Brain microvascular endothelial cell (primary cell): ENCODE measurements around the gene CELF2.

Experiments used
- DNase-seq: peaks from one replicate; pipeline ENCODE4 v3.0.0-alpha.2; 2020
- H3K27ac ChIP-seq: fragments of 250-450 bp; sonication (Bioruptor Pico); 2 replicates; pipeline ENCODE4 v1.5.1; 2020; ENCODE audit warnings: mild to moderate bottlenecking, moderate library complexity
- H3K27me3 ChIP-seq: fragments of 250-450 bp; sonication (Bioruptor Pico); replicated peaks from 2 replicates; pipeline ENCODE4 v1.5.1; 2020; ENCODE audit warnings: mild to moderate bottlenecking
- H3K36me3 ChIP-seq: fragments of 250-450 bp; sonication (Bioruptor Pico); replicated peaks from 2 replicates; pipeline ENCODE4 v1.5.1; 2020; ENCODE audit warnings: mild to moderate bottlenecking
- H3K4me3 ChIP-seq: 2 replicates; pipeline ENCODE4 v1.5.1; 2011; ENCODE audit warnings: low read depth, mild to moderate bottlenecking, control low read depth, low read length, moderate library complexity
- in situ Hi-C: cut with HindIII; loops from 2 replicates; pipeline ENCODE4 v1.10.0; 2017; ENCODE audit warnings: low sequenced_read_pairs, low pct_ligation_motif_present
- TF ChIP-seq, protein P1 (sequence below): IDR thresholded peaks from 2 replicates; pipeline ENCODE4 v1.5.1; 2011; ENCODE audit warnings: low read depth, mild to moderate bottlenecking, moderate library complexity, low read length, control low read depth, inconsistent platforms; ENCODE audit errors: missing control alignments

CELF2 gene

DNA sequence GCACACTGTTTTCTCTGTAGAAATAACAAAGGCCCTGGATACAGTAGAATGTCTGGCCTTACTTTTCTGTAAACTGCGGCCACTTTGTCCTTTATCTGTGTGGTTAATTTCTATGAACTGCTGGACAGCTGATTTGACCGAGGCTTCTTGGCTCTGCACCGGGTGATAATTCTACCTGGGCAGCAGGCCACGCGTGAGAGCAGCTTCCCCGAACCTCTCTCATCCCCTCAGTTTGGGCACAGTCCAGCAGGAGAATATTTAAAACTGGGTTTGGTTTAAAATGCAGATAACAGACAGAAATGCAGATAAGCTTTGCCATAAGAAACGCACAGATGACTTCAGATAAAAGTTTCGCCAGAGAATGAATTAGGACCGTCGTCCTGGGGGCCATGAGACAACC, 81.0 kb downstream of the CELF2 start:
- DNase-seq = no peak
- TF ChIP-seq, protein P1, sequence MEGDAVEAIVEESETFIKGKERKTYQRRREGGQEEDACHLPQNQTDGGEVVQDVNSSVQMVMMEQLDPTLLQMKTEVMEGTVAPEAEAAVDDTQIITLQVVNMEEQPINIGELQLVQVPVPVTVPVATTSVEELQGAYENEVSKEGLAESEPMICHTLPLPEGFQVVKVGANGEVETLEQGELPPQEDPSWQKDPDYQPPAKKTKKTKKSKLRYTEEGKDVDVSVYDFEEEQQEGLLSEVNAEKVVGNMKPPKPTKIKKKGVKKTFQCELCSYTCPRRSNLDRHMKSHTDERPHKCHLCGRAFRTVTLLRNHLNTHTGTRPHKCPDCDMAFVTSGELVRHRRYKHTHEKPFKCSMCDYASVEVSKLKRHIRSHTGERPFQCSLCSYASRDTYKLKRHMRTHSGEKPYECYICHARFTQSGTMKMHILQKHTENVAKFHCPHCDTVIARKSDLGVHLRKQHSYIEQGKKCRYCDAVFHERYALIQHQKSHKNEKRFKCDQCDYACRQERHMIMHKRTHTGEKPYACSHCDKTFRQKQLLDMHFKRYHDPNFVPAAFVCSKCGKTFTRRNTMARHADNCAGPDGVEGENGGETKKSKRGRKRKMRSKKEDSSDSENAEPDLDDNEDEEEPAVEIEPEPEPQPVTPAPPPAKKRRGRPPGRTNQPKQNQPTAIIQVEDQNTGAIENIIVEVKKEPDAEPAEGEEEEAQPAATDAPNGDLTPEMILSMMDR = no peak
- Histone ChIP-seq H3K36me3 (no peaks in the 10 kb centered on the region), H3K27me3 (no peaks in the 10 kb centered on the region), H3K4me3 (no peak overlapping the region), H3K27ac (no peak overlapping the region)
- in situ Hi-C loops = no loop called here

- H3K27ac ChIP-seq = no peak overlapping the region
- no peaks in the 10 kb centered on the region for H3K27me3 ChIP-seq
- H3K36me3 ChIP-seq = no peaks in the 10 kb centered on the region
- H3K4me3 ChIP-seq = no peak overlapping the region
- TF ChIP-seq, protein P1 = no peak
- in situ Hi-C loops = no loop called here
- no peak for DNase-seq
Measured at GRCh38 chr10:11104772-11105675, 87.4 kb downstream of the CELF2 start.

- H3K27me3 ChIP-seq = no peaks in the 10 kb centered on the region
- no peak for DNase-seq
- H3K27ac ChIP-seq = no peak overlapping the region
- TF ChIP-seq, protein P1 = no peak
- in situ Hi-C loops = no loop called here
- no peaks in the 10 kb centered on the region for H3K36me3 ChIP-seq
- no peak overlapping the region for H3K4me3 ChIP-seq
Measured at GRCh38 chr10:11105676-11106004, 88.0 kb downstream of the CELF2 start.

DNA sequence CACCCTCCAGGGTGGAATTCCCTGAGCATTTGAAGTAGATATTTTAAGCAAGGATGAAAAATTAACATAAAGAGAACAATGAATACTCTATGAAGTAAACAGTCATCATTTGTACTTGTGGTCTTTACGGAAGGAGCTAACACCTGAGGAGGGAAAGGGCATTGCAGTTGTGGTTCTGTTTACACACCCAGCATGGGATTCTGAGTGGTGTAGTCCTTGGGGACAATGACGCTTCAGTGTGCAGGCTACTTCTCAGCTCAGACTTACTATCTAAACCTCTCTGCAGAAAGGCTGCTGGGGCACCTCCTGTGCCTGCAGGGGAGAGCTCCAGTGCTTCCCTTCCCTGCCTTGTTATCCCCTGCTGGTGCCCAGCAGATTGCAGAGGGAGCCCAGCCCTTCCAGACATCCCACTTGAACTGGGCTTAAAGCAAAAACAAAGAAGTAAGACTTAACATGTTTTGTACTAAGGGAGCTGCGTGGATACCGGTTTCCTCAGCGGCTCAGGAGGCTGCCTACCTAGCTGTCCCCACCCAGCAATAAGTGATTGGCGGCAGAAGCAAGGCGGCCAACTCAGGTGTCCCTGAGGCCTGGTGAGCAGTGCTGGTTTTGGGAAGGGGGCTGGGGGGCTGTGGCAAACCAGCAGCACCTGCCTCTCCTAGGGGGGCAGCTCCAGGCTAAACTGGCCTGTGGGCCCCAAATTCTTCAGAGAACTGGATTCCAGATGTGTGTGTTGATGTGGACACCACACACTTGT, 89.1 kb downstream of the CELF2 start:
- no peak overlapping the region for H3K27ac ChIP-seq
- no peak overlapping the region for H3K4me3 ChIP-seq
- no peaks in the 10 kb centered on the region for H3K27me3 ChIP-seq
- in situ Hi-C loops = no loop called here
- H3K36me3 ChIP-seq = no peaks in the 10 kb centered on the region
- TF ChIP-seq, protein P1 = no peak
- DNase-seq = no peak

DNA sequence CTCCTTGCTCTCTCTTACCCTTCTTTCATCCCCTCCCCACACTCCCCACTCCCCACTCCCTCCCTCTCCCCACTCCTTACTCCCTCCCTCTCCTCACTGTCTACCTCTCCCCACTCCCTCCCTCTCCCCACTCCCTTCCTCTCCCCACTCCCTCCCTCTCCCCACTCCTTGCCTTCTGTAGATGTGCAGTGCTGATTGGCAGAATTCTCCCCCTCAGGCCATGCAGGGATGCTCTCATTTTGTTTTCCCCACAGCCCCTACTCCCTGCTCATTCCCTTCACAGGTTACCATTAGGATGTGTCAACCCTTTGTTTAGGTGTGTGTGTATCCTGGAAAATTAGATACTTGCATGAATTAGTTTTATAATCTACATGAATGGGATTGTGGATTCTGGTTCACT, 90.3 kb downstream of the CELF2 start:
- TF ChIP-seq, protein P1 = no peak

More for the DNA sequence above, 90.3 kb downstream of the CELF2 start:
- Histone ChIP-seq H3K27me3 (no peaks in the 10 kb centered on the region), H3K36me3 (no peaks in the 10 kb centered on the region), H3K4me3 (no peak overlapping the region), H3K27ac (no peak overlapping the region)
- in situ Hi-C loops = no loop called here
- DNase-seq = no peak
